WI38 (cell line): ENCODE data around the gene TNFRSF4.

Source experiments
- H3K4me3 ChIP-seq: 2 replicates; pipeline ENCODE4 v1.5.1; 2011; ENCODE audit warnings: low read depth, mild to moderate bottlenecking, control low read depth, low read length
- TF ChIP-seq, protein P1 (sequence below): IDR thresholded peaks from 2 replicates; pipeline ENCODE4 v1.5.1; 2012; ENCODE audit warnings: low read depth, mild to moderate bottlenecking, control low read depth, low read length

The TNFRSF4 gene

DNA sequence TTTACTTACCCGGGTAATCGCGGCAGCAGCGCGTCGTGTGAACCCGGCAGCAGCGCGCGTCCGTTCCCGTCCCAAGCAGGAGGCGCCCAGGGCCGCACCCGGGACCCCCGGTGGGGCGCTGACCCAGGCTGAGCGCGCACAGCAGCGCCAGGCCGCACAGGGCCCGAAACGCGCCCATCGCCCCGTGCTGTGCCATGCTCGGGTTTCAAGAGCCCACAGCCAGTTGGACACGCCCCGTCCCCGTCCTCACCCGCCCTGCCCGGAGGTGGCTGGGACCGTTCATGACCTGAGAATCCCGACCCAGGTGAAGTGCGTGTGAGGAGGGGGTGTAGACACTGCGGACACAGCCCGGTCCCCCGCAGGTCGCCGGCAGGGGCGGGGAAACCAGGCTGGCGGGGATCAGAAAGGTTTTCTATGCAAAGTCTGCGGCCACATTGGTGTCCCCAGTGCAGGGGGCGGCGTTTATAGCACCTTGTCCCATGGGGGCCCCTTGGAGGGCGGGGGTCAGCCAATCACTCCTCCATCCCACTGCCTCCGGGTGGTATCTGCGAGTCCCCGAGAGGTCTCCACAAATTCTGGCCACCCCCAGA lies 7.5 kb downstream of the TNFRSF4 start, which contains the start of gene TNFRSF18:
TSS of gene TNFRSF18 (minus strand) at position 217 of the 590 bp plus-strand sequence. CDS start at position 196, 21 bp downstream.
- no peak within 1 kb of the TSS for H3K4me3 ChIP-seq
- TF ChIP-seq, protein P1, sequence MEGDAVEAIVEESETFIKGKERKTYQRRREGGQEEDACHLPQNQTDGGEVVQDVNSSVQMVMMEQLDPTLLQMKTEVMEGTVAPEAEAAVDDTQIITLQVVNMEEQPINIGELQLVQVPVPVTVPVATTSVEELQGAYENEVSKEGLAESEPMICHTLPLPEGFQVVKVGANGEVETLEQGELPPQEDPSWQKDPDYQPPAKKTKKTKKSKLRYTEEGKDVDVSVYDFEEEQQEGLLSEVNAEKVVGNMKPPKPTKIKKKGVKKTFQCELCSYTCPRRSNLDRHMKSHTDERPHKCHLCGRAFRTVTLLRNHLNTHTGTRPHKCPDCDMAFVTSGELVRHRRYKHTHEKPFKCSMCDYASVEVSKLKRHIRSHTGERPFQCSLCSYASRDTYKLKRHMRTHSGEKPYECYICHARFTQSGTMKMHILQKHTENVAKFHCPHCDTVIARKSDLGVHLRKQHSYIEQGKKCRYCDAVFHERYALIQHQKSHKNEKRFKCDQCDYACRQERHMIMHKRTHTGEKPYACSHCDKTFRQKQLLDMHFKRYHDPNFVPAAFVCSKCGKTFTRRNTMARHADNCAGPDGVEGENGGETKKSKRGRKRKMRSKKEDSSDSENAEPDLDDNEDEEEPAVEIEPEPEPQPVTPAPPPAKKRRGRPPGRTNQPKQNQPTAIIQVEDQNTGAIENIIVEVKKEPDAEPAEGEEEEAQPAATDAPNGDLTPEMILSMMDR = no peak

DNA sequence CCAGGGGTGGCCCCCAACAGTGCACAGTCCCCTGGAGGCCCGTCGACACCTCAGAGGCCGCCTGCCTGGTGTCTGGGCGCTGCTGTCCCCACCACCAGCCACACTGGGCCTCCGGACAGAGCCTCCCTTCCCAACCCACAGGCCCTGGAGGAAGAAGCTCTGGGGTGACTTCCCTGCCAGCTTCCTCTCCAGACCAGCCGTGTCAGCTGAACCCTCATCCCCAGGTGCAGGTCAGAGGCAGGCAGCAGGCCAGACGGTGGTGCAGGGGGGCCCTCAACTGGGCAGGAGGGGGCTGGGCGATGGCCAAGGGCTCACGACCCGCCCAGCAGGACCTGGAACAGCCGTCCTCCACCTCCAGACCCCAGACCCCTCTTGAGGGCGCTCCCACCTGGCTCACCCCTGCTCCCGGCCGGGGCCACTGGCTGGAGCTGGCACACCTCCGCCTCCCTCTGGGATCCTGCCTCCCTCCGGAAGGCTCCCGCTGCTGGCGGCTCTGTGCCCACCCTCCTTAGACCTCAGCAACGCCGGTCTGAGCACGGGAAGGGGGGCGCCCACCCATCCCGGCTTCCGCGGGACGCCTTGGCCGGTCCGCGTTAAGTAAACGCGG lies 8.1 kb downstream of the TNFRSF4 start:
- H3K4me3 ChIP-seq = no peak overlapping the region

DNA sequence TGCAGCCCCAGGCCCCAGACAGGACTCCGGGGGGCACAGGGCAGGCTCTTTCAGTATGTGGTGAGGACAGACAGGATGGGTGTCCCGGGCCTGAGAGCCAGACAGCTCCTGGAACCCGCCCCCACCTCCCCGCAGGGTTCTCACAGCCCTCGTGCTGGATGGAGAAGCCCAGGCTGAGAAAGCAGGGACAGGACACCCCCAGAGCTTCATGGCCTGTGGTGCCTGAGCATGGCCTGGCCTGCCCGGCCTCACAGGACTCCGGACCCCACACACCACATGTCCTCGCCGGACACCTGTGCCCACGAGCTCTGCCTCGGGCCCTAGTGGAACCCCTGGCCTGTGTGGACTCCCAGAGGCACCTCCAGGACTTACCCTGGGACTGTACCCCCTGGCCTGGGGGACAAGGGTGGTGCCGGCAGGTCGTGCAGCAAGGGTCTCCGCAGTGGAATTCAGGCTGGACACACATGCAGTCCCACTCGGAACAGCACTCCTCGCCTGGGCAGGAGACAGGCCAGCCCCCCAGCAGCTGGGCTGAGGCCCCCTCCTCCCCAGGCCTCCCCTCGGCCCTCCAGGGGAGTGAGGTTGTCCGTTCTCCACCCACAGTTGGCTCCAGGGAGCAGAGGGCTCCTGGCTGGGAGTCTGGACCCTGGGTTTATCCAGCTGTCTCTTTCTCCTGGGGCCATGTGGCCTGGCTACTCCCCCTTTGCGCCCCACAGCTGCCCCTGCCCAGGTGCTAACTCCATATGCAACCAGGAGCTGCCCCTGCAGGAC lies 8.8 kb downstream of the TNFRSF4 start:
- H3K4me3 ChIP-seq = no peak overlapping the region
- TF ChIP-seq, protein P1 = no peak

More for the DNA sequence above, 8.1 kb downstream of the TNFRSF4 start:
- TF ChIP-seq, protein P1 = no peak

DNA sequence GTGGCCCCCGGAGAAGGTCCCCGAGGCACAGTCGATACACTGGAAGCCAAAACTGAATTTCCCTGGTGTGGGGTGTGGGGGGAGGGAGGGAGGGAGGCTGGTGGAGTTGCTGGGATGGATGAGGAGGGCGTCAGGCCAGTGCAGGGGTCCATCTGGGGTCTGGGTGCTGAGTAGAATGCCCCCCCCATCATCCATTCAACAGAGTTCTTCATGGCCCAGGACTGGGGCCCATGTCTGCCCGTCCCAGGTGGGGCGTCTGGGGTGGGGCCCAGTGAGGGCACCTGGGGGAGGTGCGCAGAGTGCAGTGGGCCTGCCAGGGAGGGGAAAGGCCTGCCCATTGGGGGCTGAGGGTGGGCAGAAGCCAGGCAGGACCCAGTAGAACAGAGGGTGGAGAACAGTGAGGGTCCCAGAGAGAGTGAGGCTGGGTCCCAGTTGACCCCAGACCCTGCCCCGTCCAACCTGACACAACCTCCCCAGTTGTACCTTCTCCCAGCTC lies 9.5 kb downstream of the TNFRSF4 start:
- TF ChIP-seq, protein P1 = no peak
- H3K4me3 ChIP-seq = no peak overlapping the region

DNA sequence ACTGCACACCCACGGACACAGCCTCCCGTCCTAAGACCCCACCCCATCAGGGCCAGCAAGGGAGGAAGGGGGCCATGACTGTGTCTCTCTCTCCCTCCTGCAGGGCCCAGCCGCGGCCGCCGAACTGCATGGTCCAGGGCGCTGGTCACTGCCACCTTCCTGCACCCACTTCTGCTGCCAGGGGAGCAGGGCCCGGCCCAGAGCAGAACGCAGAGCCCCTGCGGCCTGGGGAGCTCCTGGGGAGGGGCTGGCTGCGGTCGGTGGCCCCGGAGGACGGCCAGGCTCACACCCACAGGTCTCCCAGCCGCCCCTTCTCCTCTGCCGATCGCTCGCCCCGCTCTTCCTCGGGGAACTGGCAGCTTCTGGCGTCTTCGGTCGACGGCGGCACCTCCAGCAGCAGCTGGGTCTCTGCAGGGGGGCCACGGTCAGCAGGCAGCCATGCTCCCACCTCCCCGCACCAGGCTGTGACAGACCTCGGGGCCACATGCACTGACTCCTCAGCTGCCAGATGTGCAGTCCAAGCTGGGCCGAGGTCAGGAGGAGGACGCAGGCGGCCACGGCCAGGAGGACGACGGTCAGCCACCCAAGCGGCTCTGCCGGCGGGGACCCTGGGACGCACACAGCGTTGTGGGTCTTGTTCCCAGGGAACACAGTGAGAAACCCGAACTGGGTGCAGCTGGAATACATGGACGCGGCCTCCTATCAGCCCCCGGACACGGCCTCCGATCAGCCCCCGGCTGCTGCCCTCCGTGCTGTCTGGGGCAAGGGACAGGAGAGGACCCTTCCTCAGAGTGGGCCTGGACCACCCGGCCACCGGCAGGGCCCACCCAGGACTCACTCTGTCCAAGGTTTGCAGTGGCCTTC lies 10.2 kb downstream of the TNFRSF4 start:
- TF ChIP-seq, protein P1 = no peak
- H3K4me3 ChIP-seq = no peak overlapping the region

DNA sequence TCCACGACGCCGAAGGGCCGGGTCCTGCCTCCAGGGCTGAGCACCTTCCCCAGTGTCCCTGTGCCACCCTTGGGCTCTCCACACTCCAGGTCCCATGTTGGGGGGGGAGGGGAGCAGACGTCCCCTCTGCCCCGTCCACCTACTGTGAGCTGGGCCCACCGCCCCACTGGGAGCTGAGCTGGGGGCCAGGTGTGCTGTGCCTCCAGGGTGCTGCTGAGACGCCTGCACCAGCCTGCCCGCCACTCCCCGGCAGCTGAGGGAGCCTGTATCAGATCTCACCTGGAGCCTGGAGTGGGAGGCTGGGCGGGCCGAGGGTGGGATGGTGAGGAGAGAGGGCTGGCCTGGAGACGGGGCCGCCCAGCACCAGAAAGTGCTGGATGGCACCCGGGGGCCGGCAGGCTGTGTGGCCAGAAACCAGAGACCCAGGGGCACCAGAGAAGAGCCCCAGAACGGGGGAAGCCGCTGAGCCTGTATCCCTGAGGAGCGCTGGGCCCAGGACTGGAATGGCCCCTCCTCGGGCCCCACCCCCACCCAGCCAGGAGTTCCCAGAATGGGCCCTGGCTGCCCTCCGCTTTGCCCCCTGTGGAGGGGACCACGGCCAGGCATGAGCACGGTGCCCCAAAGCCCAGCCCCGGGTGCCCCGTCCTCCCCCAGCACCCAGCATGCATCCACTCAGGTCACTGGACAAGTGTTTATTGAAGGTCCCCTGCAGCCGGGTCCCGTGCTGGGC lies 11.0 kb downstream of the TNFRSF4 start:
- H3K4me3 ChIP-seq = no peak overlapping the region
- TF ChIP-seq, protein P1 = no peak
